Suprapubic skin (tissue), 4 donors: ENCODE measurements around the gene FNDC1.

Experiments
- EP300 ChIP-seq: sonication (generic); formaldehyde crosslinking; IDR thresholded peaks from one replicate; pipeline ENCODE4 v1.6.1; 2017; ENCODE audit warnings: antibody characterized with exemption
- POLR2A ChIP-seq, 2 donors: fragments of 450-650 bp; IDR thresholded peaks; one replicate each; pipeline ENCODE4 v1.6.1; 2017; ENCODE audit warnings: antibody characterized with exemption in 2 of 2, mild to moderate bottlenecking in 2 of 2, moderate library complexity in 2 of 2
- POLR2AphosphoS5 ChIP-seq, 3 donors: sonication (generic); formaldehyde crosslinking; IDR thresholded peaks; one replicate each; pipeline ENCODE4 v1.6.1; 2017; ENCODE audit warnings: antibody characterized with exemption in 3 of 3

- TF ChIP-seq EP300 (no peak), POLR2A (IDR thresholded peaks at IDR 0.05) (no peak), POLR2AphosphoS5 (IDR thresholded peaks at IDR 0.05) (no peak)
Observed at GRCh38 chr6:159125951-159126352, 43.2 kb upstream of the FNDC1 start.
